Peyer's patch (tissue), 4 donors: Measurements from ENCODE around the gene NFU1. TPM values are rescaled to one million over a fixed set of nuclear protein-coding genes. Genes with fewer than 3 reads are reported as not detected.

ENCODE experiments used
- DNase-seq, 3 donors: peaks; one replicate each; pipeline ENCODE4 v3.0.0-alpha.2; 2017 to 2019
- H3K27ac ChIP-seq, 4 donors: fragments of 200-600 bp; sonication (generic); one replicate each; pipeline ENCODE4 v1.5.1; 2016 to 2019
- H3K27me3 ChIP-seq, 2 donors: fragments of 200-600 bp; sonication (generic); one replicate each; pipeline ENCODE4 v1.5.1; 2019
- H3K36me3 ChIP-seq, 3 donors: fragments of 200-600 bp; sonication (generic); one replicate each; pipeline ENCODE4 v1.5.1; 2016 to 2019
- H3K4me1 ChIP-seq, 4 donors: fragments of 200-600 bp; sonication (generic); one replicate each; pipeline ENCODE4 v1.5.1; 2016 to 2019
- H3K4me3 ChIP-seq, 4 donors: fragments of 200-600 bp; sonication (generic); 1 replicate in 3 of 4; 2 replicates in 1 of 4; pipeline ENCODE4 v1.5.1; 2016 to 2019; ENCODE audit warnings: mild to moderate bottlenecking in 1 of 4
- H3K9me3 ChIP-seq, 4 donors: fragments of 200-600 bp; sonication (generic); one replicate each; pipeline ENCODE4 v1.5.1; 2016 to 2019; ENCODE audit warnings: mild to moderate bottlenecking in 1 of 4
- CTCF ChIP-seq, 6 experiments: fragments of 450-650 bp in 4 of 6; fragments of 200-600 bp in 2 of 6; sonication (generic) in 1 of 6; IDR thresholded peaks; one replicate each; pipeline ENCODE4 v1.5.1; 2017 to 2019; ENCODE audit warnings: antibody characterized with exemption in 6 of 6, mild to moderate bottlenecking in 3 of 6, moderate library complexity in 1 of 6
- POLR2A ChIP-seq, 2 donors: fragments of 450-650 bp; IDR thresholded peaks; one replicate each; pipeline ENCODE4 v1.5.1; 2017; ENCODE audit warnings: antibody characterized with exemption in 2 of 2, mild to moderate bottlenecking in 2 of 2, moderate library complexity in 2 of 2
- total RNA-seq, 4 donors: library from RNA; depleted of rRNA; stranded (reverse); fragments of >200 nt; gene quantifications; one replicate each; pipeline ENCODE4 v1.1.0, GENCODE V29; 2016

NFU1 gene
- total RNA-seq, 4 donors from 2014 or later: 16.9 to 47.0 (median 40.4) TPM

GRCh38 chr2:69477627-69478026, 40.4 kb upstream of the NFU1 start:
- H3K27ac ChIP-seq: no peak overlapping the region
- H3K4me3 ChIP-seq: no peak overlapping the region
- peaks cover 0 to 5% (median 0%) of the 10 kb centered on the region in 3 donors for H3K36me3 ChIP-seq
- TF ChIP-seq POLR2A (IDR thresholded peaks at IDR 0.05): no peak
- no peak for TF ChIP-seq CTCF (IDR thresholded peaks at IDR 0.05)
- no peaks in the 10 kb centered on the region for H3K27me3 ChIP-seq
- H3K4me1 ChIP-seq: no peaks in the 10 kb centered on the region
- DNase-seq: no peak
- H3K9me3 ChIP-seq: no peaks in the 10 kb centered on the region

GRCh38 chr2:69474688-69475087, 37.5 kb upstream of the NFU1 start:
- no peak overlapping the region for H3K27ac ChIP-seq
- H3K4me3 ChIP-seq: no peak overlapping the region
- peaks cover 0 to 5% (median 0%) of the 10 kb centered on the region in 3 donors for H3K36me3 ChIP-seq
- no peak for DNase-seq
- H3K4me1 ChIP-seq: peaks cover 0 to 4% (median 0%) of the 10 kb centered on the region in 4 donors
- no peaks in the 10 kb centered on the region for H3K9me3 ChIP-seq
- TF ChIP-seq POLR2A (IDR thresholded peaks at IDR 0.05) (no peak), CTCF (IDR thresholded peaks at IDR 0.05) (no peak)
- no peaks in the 10 kb centered on the region for H3K27me3 ChIP-seq

- peaks cover 0 to 4% (median 0%) of the 10 kb centered on the region in 4 donors for H3K4me1 ChIP-seq
- TF ChIP-seq POLR2A (IDR thresholded peaks at IDR 0.05) (no peak), CTCF (IDR thresholded peaks at IDR 0.05) (no peak)
- H3K27ac ChIP-seq: no peak overlapping the region
Observed at GRCh38 chr2:69471793-69472192, 34.6 kb upstream of the NFU1 start.

GRCh38 chr2:69470911-69471310, 33.7 kb upstream of the NFU1 start:
- Histone ChIP-seq H3K27ac (no peak overlapping the region), H3K4me3 (no peak overlapping the region), H3K4me1 (peaks cover 0 to 4% (median 0%) of the 10 kb centered on the region in 4 donors), H3K36me3 (peaks cover 0 to 8% (median 0%) of the 10 kb centered on the region in 3 donors), H3K27me3 (no peaks in the 10 kb centered on the region), H3K9me3 (no peaks in the 10 kb centered on the region)
- DNase-seq: no peak
- TF ChIP-seq POLR2A (IDR thresholded peaks at IDR 0.05) (no peak), CTCF (IDR thresholded peaks at IDR 0.05) (no peak)

More at GRCh38 chr2:69471793-69472192, 34.6 kb upstream of the NFU1 start:
- Histone ChIP-seq H3K27me3 (no peaks in the 10 kb centered on the region), H3K4me3 (no peak overlapping the region), H3K9me3 (no peaks in the 10 kb centered on the region), H3K36me3 (peaks cover 0 to 5% (median 0%) of the 10 kb centered on the region in 3 donors)
- no peak for DNase-seq

GRCh38 chr2:69469784-69470183, 32.5 kb upstream of the NFU1 start:
- no peaks in the 10 kb centered on the region for H3K27me3 ChIP-seq
- H3K36me3 ChIP-seq: peaks cover 0 to 10% (median 0%) of the 10 kb centered on the region in 3 donors
- no peak for DNase-seq
- H3K4me3 ChIP-seq: no peak overlapping the region
- TF ChIP-seq CTCF (IDR thresholded peaks at IDR 0.05): no peak
- TF ChIP-seq POLR2A (IDR thresholded peaks at IDR 0.05): no peak
- peaks cover 0 to 4% (median 0%) of the 10 kb centered on the region in 4 donors for H3K4me1 ChIP-seq
- H3K27ac ChIP-seq: no peak overlapping the region
- no peaks in the 10 kb centered on the region for H3K9me3 ChIP-seq

- H3K36me3 ChIP-seq: peaks cover 0 to 10% (median 0%) of the 10 kb centered on the region in 3 donors
- no peaks in the 10 kb centered on the region for H3K27me3 ChIP-seq
- no peaks in the 10 kb centered on the region for H3K9me3 ChIP-seq
- H3K4me1 ChIP-seq: peaks cover 0 to 4% (median 0%) of the 10 kb centered on the region in 4 donors
- no peak for DNase-seq
- no peak overlapping the region for H3K4me3 ChIP-seq
- no peak overlapping the region for H3K27ac ChIP-seq
- TF ChIP-seq CTCF (IDR thresholded peaks at IDR 0.05) (no peak), POLR2A (IDR thresholded peaks at IDR 0.05) (no peak)
Observed at GRCh38 chr2:69469375-69469774, 32.1 kb upstream of the NFU1 start.
